Epithelial cell of proximal tubule (primary cell): ENCODE data around the gene EYA2. TPM values are rescaled to one million over a fixed set of nuclear protein-coding genes. Genes with fewer than 3 reads are reported as not detected.

ENCODE experiments used
- DNase-seq: peaks from one replicate; pipeline ENCODE4 v3.0.0-alpha.2; 2011; ENCODE audit warnings: low read depth
- H3K4me3 ChIP-seq: 2 replicates; pipeline ENCODE4 v1.5.1; 2011; ENCODE audit warnings: low read depth, mild to moderate bottlenecking, low read length
- CTCF ChIP-seq: conservative IDR thresholded peaks from 2 replicates; pipeline ENCODE4 v1.5.1; 2012; ENCODE audit warnings: low read depth, mild to moderate bottlenecking, low read length
- total RNA-seq: library from RNA; depleted of rRNA; stranded (reverse); fragments of >200 nt; gene quantifications from 2 replicates; pipeline ENCODE4 v1.2.3, GENCODE V29; 2015

The EYA2 gene
- total RNA-seq, 1 donor from 2014 or later: not detected

DNA sequence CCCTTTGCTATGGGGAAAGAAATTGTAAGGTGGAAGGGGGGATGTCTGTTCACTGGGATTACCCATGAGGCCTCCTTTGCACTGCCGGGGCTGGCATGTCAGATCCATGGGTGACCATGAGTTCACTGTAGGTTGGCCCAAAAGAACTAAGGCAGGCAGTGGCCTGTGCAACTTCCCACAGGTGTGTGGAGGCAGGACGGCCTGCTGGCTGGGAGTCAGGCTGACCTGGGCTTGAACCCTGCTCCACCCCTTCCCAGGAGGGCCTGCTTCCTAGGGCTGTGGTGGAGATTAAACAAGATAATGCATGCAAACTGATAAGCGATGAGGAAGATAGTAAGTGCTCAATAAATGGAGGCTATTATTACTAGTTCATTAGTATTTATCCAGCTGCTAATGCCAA is 163.0 kb downstream of the EYA2 start:
- DNase-seq: no peak
- no peak for TF ChIP-seq CTCF
- H3K4me3 ChIP-seq: no peak overlapping the region

DNA sequence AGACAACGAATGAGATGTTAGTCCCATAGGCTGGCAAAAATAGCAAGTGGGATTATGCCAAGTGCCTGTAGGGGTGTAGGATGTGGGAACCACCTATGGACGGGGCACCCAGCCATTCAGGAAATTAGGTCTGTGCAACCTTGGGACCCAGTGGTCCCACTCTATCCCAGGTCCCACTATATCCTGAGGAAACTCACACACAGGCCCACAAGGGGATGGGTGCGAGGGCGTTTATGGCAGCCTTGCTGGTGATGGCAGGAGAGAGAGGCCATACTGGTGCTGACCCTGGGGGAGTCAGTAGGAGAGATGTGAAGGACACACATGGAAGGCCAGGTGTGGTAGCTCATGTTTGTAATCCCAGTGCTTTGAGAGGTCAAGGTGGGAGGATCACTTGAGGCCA is 163.6 kb downstream of the EYA2 start:
- no peak for TF ChIP-seq CTCF
- DNase-seq: no peak
- H3K4me3 ChIP-seq: no peak overlapping the region

GRCh38 chr20:47059536-47059935 is 164.9 kb downstream of the EYA2 start:
- TF ChIP-seq CTCF: no peak
- no peak overlapping the region for H3K4me3 ChIP-seq
- DNase-seq: no peak

- DNase-seq: no peak
- H3K4me3 ChIP-seq: no peak overlapping the region
- no peak for TF ChIP-seq CTCF
Observed at GRCh38 chr20:47061549-47061948, 166.9 kb downstream of the EYA2 start.

DNA sequence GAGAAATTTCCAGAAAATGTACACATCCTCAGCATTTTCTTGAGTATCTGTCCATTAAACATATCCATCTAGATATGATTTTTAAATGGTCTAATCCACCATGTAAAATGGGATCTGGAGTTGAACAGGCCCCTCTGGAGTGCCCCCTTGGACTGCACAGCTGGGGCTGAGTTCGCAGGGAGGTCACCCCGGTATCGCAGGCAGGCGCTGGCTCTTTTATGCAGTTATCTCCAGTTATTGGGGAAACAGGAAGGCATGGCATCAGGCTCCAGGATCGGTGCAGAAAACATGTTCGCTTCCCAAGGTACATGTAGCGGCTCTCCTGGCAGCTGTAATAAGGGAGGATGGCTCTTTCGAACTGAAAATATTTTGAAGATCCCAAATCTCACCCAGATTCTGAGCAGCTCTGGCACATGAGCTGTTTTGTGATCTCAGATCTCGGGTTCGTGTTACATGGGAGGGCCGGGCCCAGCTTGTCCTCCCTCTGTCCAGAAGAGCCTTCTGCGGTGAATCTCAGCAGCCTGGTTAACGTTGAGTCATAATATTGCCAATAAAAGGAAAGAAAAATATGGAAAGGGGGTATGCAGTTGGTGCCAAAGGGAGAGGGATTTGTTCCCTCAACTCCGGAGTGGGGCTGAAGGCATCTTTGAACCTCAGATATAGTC is 167.7 kb downstream of the EYA2 start:
- no peak for TF ChIP-seq CTCF
- no peak for DNase-seq
- no peak overlapping the region for H3K4me3 ChIP-seq

- DNase-seq: no peak
- TF ChIP-seq CTCF: no peak
- no peak overlapping the region for H3K4me3 ChIP-seq
Observed at GRCh38 chr20:47063407-47063806, 168.8 kb downstream of the EYA2 start.

DNA sequence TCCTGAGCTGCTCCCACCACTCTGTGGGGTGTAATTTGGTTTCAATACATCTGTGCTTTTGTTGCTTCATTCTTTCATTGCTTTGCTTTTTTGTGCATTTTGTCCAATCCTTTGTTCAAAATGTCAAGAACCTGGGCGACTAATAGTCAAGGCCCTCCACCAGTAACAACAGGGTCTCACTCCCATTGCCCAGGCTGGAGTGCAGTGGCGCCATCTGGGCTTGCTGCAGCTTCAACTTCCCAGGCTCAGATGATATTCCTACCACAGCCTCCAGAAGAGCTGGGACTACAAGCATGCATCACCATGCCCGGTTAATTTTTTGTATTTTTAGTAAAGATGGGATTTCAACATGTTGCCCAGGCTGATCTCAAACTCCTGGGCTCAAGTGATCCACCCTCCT is 169.2 kb downstream of the EYA2 start:
- no peak for TF ChIP-seq CTCF
- DNase-seq: no peak
- no peak overlapping the region for H3K4me3 ChIP-seq
